Activated CD4-positive, alpha-beta memory T cell treated with anti-CD3 and anti-CD28 coated beads, Interleukin-2, amount 10 ng/mL, durations not matched to agents 7 days and 5 days (primary cell): ENCODE results near the gene ELAC2. TPM values are rescaled to one million over a fixed set of nuclear protein-coding genes. Genes with fewer than 3 reads are reported as not detected.

Experiments
- CTCF ChIA-PET: fragments of 350-600 bp; sonication (Branson Sonifier 250); formaldehyde crosslinking; loops from one replicate; lab custom pipeline; 2021; ENCODE audit warnings: antibody characterized with exemption, inconsistent platforms; lab: Charles Lee
- POLR2A ChIA-PET: fragments of 350-600 bp; sonication (Branson Sonifier 250); formaldehyde crosslinking; loops from one replicate; lab custom pipeline; 2021; ENCODE audit warnings: antibody characterized with exemption; lab: Charles Lee
- DNase-seq: peaks from one replicate; pipeline ENCODE4 v3.0.0-alpha.2; 2020
- H3K27ac Mint-ChIP-seq: one replicate; pipeline ENCODE4 v1.8.0; 2021; ENCODE audit warnings: mild to moderate bottlenecking, mixed read lengths
- H3K27me3 Mint-ChIP-seq: one replicate; pipeline ENCODE4 v1.8.0; 2021; ENCODE audit warnings: mixed read lengths
- H3K36me3 Mint-ChIP-seq: one replicate; pipeline ENCODE4 v1.8.0; 2021; ENCODE audit warnings: low read depth, mixed read lengths
- H3K4me1 Mint-ChIP-seq: one replicate; pipeline ENCODE4 v1.8.0; 2021; ENCODE audit warnings: mixed read lengths
- H3K4me3 Mint-ChIP-seq: one replicate; pipeline ENCODE4 v1.8.0; 2021; ENCODE audit warnings: mild to moderate bottlenecking, mixed read lengths
- H3K9me3 Mint-ChIP-seq: one replicate; pipeline ENCODE4 v1.8.0; 2021; ENCODE audit warnings: mixed read lengths
- total RNA-seq, 2 experiments: library from RNA; stranded (reverse); gene quantifications; one replicate each; pipeline ENCODE4 v1.2.3, GENCODE V29; 2021

The ELAC2 gene
- total RNA-seq, 2 experiments from 2014 or later: 50.8 to 54.0 TPM

DNA sequence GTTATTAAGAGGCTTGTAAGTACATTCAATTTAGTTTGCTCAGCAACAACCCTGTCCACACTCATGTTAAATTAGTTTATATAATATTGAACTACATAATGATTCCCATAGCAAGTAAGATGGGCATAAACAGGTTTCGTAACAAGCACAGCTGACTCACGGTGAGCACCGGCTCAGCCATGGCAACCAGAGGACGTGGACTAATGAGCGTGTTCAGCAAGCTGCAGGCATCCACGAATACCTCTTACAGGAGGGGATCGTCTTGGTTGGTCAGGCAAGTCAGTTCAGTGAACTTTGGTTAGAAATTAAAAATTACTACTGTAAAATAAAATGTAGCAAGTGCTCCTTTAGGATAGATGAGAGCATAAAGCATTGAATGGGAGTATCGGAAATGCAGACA is 58.4 kb downstream of the ELAC2 start:
- DNase-seq: no peak
- H3K9me3 Mint-ChIP-seq: peaks cover 4% of the 10 kb centered on the region
- H3K36me3 Mint-ChIP-seq: no peaks in the 10 kb centered on the region
- ChIA-PET CTCF (no interaction called here), POLR2A (no interaction called here)
- H3K4me1 Mint-ChIP-seq: no peaks in the 10 kb centered on the region
- no peaks in the 10 kb centered on the region for H3K27me3 Mint-ChIP-seq
- H3K4me3 Mint-ChIP-seq: no peak overlapping the region
- no peak overlapping the region for H3K27ac Mint-ChIP-seq

DNA sequence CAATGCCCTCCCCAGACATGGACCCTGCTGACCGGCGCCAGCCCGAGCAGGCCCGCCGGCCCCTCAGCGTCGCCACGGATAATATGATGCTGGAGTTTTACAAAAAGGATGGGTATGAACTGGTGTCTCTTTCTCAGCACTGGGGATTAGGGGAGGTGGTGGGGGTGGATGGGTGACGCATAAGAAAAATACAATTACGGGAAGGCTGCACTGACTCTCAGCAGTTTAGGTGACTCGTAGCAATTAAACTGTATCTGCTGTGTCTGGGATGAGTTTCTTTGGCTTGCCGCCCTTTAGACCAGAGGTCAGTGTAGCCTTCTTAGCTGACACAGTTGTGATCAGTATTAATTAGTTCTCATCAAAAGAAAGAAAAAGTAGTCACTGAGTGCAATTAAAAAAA is 59.0 kb downstream of the ELAC2 start:
- no peak for DNase-seq
- peaks cover 4% of the 10 kb centered on the region for H3K9me3 Mint-ChIP-seq
- no peaks in the 10 kb centered on the region for H3K27me3 Mint-ChIP-seq
- no peak overlapping the region for H3K4me3 Mint-ChIP-seq
- H3K27ac Mint-ChIP-seq: no peak overlapping the region
- ChIA-PET CTCF (no interaction called here), POLR2A (no interaction called here)
- no peaks in the 10 kb centered on the region for H3K36me3 Mint-ChIP-seq
- H3K4me1 Mint-ChIP-seq: no peaks in the 10 kb centered on the region

DNA sequence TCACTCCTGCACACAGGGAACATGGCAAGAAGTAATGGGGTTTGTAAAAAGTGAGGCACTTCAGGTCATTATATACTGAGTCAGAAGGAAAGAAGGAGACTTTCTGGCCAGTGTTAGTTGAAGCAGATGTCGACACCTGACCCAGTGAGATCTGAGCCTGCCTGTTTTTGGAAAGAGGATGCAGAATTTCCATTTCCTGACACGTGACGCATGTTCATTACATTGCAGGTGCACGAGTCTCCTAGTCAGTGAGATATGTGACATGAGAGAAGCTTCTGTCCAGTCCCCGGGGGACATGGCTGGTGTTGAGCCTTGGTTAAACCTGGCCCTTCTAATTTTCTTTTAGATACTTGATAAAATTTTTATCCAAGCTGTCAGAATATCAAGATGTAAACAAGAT is 62.3 kb downstream of the ELAC2 start:
- no peak overlapping the region for H3K27ac Mint-ChIP-seq
- no peaks in the 10 kb centered on the region for H3K36me3 Mint-ChIP-seq
- no peak overlapping the region for H3K4me3 Mint-ChIP-seq
- H3K9me3 Mint-ChIP-seq: peaks cover 4% of the 10 kb centered on the region
- no peaks in the 10 kb centered on the region for H3K27me3 Mint-ChIP-seq
- DNase-seq: no peak
- ChIA-PET POLR2A (no interaction called here), CTCF (no interaction called here)
- H3K4me1 Mint-ChIP-seq: no peaks in the 10 kb centered on the region

DNA sequence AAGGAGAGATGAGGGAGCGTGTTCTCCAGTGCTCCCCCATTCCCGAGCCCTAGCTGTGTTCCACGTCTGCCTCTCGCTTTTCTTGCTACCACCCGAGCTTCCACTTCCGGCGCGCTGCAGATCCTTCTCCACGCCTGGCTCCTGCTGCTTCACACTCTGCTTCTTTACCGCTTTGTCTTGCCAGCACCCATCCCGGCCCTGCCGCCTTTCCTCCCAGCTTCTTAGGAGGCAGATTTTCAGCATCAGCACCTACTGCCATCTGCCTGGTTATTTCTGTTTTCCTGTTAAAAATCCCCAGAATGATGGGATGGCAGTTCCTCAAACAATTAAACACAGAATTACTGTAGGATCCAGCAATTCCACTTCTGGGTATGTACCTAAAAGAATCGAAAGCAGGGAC is 64.7 kb downstream of the ELAC2 start:
- DNase-seq: no peak
- H3K4me1 Mint-ChIP-seq: no peaks in the 10 kb centered on the region
- no peaks in the 10 kb centered on the region for H3K36me3 Mint-ChIP-seq
- H3K4me3 Mint-ChIP-seq: no peak overlapping the region
- H3K27me3 Mint-ChIP-seq: no peaks in the 10 kb centered on the region
- CTCF ChIA-PET: interaction anchor here (0.7 kb wide), 1 partner anchor 49 kb away, joined by 4 read pairs; no protein-coding TSS in a partner anchor
- H3K27ac Mint-ChIP-seq: no peak overlapping the region
- no peaks in the 10 kb centered on the region for H3K9me3 Mint-ChIP-seq
- POLR2A ChIA-PET: no interaction called here

DNA sequence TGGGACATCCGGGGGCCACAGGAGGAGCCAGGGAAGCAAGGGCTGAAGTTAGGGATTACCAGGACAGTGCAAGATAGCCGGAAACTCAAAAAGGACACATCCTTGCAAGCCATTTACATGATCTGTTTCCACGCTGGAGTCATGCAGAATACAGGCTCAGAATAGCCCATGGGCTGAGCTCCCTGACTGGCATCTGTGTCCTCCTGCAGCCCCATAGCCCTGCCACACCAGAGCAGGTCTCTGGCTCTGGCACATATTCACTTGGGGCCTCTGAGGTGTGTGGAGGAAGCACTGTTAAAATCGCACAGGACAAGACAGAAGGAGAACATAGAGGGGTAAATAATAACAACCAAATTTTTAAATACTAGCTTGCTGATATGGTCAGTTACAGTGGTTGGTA is 65.8 kb downstream of the ELAC2 start:
- ChIA-PET CTCF (no interaction called here), POLR2A (no interaction called here)
- Mint-ChIP-seq H3K9me3 (no peaks in the 10 kb centered on the region), H3K4me3 (no peak overlapping the region), H3K36me3 (no peaks in the 10 kb centered on the region), H3K27ac (no peak overlapping the region), H3K27me3 (no peaks in the 10 kb centered on the region), H3K4me1 (no peaks in the 10 kb centered on the region)
- no peak for DNase-seq

DNA sequence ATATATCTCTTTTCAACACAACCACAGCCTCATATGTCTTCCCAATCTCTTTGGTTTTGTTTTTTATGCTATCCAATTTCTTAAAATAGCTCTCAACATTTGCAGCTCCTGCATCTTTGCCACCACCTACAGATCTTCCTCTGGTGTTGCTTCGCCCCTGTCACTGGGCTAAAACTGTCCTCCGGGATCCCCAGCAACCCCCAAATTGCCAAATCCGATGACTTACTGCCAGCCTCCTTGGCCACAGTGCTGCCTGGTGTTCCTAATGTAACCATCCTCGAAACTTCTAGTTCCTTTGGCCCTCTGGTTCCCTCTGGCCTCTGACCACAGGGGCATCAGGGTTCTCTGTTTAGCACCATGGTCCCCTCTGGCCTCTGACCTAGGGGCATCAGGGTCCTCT is 70.8 kb downstream of the ELAC2 start:
- Mint-ChIP-seq H3K4me1 (no peaks in the 10 kb centered on the region), H3K9me3 (no peaks in the 10 kb centered on the region), H3K36me3 (no peaks in the 10 kb centered on the region), H3K27me3 (no peaks in the 10 kb centered on the region), H3K27ac (no peak overlapping the region), H3K4me3 (no peak overlapping the region)
- POLR2A ChIA-PET: no interaction called here
- CTCF ChIA-PET: no interaction called here
- no peak for DNase-seq

Other genes with a start within 250 kb of the ELAC2 start
- gene ARHGAP44, start 228.5 kb downstream of the ELAC2 start, total RNA-seq: not detected